Bronchial epithelial cell (primary cell): ENCODE measurements around the gene CCDC121. TPM values are rescaled to one million over a fixed set of nuclear protein-coding genes. Genes with fewer than 3 reads are reported as not detected.

Experiments
- DNase-seq: peaks from one replicate; pipeline ENCODE4 v3.0.0-alpha.2; 2010; ENCODE audit warnings: low read depth
- FAIRE-seq: peaks from 2 replicates; lab custom pipeline; 2011; peaks lifted over from hg19 to GRCh38; lab: Jason Lieb, UNC
- H3K27me3 ChIP-seq: 2 replicates; pipeline ENCODE4 v1.5.1; 2011; ENCODE audit warnings: low read length; ENCODE audit not compliant: control insufficient read depth, insufficient read depth
- H3K36me3 ChIP-seq: 2 replicates; pipeline ENCODE4 v1.5.1; 2011; ENCODE audit warnings: low read length; ENCODE audit not compliant: control insufficient read depth, insufficient read depth
- H3K4me3 ChIP-seq: 2 replicates; pipeline ENCODE4 v1.5.1; 2011; ENCODE audit warnings: mild to moderate bottlenecking, low read depth, low read length, control low read depth
- CTCF ChIP-seq: IDR thresholded peaks from 2 replicates; pipeline ENCODE4 v1.5.1; 2011; ENCODE audit warnings: mild to moderate bottlenecking, moderate library complexity, low read length, control low read depth, inconsistent platforms; ENCODE audit not compliant: insufficient read depth, severe bottlenecking
- total RNA-seq: library from RNA; depleted of rRNA; stranded (reverse); fragments of >200 nt; gene quantifications from 2 replicates; pipeline ENCODE4 v1.2.1, GENCODE V29; 2014

The CCDC121 gene, protein sequence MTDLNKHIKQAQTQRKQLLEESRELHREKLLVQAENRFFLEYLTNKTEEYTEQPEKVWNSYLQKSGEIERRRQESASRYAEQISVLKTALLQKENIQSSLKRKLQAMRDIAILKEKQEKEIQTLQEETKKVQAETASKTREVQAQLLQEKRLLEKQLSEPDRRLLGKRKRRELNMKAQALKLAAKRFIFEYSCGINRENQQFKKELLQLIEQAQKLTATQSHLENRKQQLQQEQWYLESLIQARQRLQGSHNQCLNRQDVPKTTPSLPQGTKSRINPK
- 0.79 and 0.90 TPM in 2 replicates for total RNA-seq

DNA sequence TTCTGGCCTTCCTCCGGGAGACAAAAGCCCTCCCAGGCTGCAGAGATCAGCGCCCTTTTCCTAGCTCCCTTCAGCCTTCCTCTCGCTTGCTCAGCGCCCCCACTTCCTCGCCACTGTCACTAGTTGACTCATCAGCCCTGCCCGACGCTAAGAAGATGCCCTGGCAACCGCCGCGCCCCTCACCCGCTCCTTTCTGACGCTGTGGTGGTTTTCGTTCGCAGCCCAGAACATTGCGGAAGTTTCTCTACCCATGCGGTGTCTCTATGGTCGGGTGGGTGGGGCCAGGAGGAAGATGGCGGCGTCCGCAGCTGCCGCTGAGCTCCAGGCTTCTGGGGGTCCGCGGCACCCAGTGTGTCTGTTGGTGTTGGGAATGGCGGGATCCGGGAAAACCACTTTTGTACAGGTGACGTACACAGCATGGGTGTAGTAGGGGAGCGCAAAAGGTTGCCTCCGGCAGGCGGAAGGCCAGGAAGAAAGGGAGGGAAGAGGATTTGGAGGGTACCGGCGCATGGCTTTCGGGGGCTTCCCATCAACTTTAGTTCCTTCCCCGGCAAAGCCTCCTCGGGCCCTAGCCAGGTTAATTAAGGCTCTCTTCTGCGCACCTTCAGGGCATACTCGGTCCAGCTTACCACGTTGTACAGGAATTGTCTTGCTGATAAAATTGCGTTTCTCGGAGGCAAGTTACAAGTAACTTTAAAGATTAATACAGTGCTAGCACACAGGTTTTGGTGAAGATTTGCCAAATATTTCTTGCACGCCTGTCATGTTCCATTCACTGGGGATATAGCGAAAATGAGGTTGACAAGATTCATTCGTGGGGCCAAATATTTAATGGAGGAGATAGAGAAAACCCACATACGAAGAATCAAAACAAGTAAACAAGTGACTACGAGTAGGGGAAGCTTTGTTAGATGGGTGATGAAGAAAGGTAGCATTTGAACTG, at the start of gene CCDC121, which contains the start of gene GPN1:
TSS of gene CCDC121 (minus strand) at position 246 of the 943 bp plus-strand sequence. CDS start 1,213 bp downstream, outside the sequence.
TSS of gene GPN1 (plus strand) at position 284 of the 943 bp plus-strand sequence. CDS start at position 293, 9 bp downstream.
- no peak for TF ChIP-seq CTCF
- DNase-seq (peak; percentile 89), FAIRE-seq (no peak)
- H3K27me3 ChIP-seq = no peaks in the 10 kb centered on the region
- H3K36me3 ChIP-seq = peaks cover 4% of the 10 kb centered on the region
- H3K4me3 ChIP-seq = peak within 1 kb of the TSS; percentile 88

DNA sequence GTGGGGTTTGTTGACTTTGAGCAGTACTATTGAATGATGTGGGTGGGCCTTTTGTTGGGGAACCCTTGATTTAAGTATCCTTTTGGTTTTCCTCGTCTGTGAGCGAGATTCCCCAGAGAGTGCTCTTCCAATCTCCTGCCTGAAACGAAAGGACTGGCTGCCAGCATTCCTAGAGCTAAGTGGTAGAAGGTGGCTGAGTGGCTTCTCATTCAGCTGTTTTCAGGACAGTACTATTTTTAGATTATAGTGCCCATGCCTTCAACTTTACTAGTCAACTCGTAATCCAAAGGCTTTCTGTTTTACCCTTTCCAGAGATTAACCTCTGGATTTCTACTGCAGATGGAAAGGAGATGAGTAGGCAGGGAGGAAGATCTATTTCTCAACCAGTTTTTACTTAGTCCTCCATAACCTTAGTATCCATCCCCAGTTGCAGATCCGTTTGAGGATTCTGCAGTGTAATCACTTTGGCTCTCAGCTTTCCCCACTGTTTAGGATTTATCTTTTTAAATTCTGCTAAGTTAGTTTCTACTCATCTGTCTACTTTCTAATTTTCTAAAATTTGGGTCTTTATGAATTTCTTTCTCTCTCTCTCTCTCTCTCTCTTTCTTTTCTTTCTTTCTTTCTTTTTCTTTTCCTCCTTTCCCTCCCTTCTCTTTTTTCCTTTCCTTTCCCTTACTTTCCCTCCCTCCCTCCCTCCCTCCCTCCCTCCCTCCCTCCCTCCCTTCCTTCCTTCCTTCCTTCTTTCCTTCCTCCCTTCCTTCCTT, 44.1 kb upstream of the CCDC121 start:
- Histone ChIP-seq H3K27me3 (no peaks in the 10 kb centered on the region), H3K4me3 (no peak overlapping the region), H3K36me3 (peaks cover 5% of the 10 kb centered on the region)
- DNase-seq (no peak), FAIRE-seq (no peak)
- no peak for TF ChIP-seq CTCF

DNA sequence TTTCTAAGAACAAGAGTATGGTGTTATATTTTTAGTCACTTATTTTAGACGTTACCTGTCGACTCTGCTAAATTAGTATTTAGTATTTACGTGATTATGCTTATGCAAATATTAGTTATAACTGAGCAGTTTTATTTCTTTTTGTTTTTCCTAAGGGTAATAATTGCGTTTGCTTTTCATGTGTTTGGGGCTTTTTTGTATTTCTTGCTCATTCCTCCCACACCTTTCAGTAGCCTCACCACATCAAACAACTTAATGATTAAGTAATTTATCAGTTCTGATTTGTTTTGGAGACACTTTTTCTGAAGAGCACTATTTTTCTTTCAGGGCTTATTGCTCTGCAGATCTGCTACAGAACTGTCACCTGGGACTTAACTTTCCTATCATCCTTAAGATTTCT, 42.4 kb upstream of the CCDC121 start:
- Histone ChIP-seq H3K4me3 (no peak overlapping the region), H3K27me3 (no peaks in the 10 kb centered on the region), H3K36me3 (peaks cover 5% of the 10 kb centered on the region)
- FAIRE-seq (no peak), DNase-seq (no peak)
- no peak for TF ChIP-seq CTCF

- Histone ChIP-seq H3K27me3 (no peaks in the 10 kb centered on the region), H3K36me3 (peaks cover 3% of the 10 kb centered on the region), H3K4me3 (no peak overlapping the region)
- TF ChIP-seq CTCF = no peak
- FAIRE-seq (no peak), DNase-seq (no peak)
Observed at GRCh38 chr2:27667446-27667845, 38.6 kb upstream of the CCDC121 start.

DNA sequence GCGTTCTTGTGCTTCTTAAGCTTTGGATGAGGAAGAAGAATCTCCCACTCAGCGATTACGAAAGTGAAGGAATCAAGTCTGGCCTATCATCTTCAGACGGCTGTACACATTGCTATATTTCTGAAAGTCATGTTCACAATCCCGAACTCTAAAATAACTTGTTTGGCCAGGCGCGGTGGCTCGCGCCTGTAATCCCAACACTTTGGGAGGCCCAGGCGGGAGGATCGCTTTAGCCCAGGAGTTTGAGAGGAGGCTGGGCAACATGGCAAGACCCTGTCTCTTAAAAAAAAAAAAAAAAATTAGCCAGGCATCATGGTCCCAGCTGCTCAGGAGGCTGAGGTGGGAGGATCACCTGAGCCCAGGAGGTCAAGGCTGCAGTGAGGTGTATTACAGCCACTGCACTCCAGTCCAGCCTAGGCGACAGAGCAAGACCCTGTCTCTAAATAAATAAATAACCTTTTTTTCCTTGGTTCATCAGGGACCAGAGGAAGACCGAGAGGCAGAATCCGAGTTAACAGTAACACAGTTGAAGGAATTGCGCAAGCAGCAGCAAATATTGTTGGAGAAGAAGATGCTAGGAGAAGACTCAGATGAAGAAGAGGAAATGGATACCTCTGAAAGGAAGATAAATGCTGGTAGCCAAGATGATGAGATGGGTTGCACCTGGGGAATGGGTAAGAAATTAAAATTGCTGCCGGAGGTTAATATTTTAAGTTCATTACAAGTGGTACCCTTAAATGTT, 36.0 kb upstream of the CCDC121 start:
- H3K36me3 ChIP-seq = peaks cover 10% of the 10 kb centered on the region
- no peak for TF ChIP-seq CTCF
- no peak for FAIRE-seq

More for the DNA sequence above, 36.0 kb upstream of the CCDC121 start:
- Histone ChIP-seq H3K27me3 (no peaks in the 10 kb centered on the region), H3K4me3 (peak overlapping the region; percentile 88)
- no peak for DNase-seq
